HG02798 (cell line): Measurements from ENCODE around the gene UPK3BL1.
A peak's percentile ranks its signal among the peaks of the same experiment; 100 is the strongest.

Experiments
- ATAC-seq: cut with Tn5 transposase; IDR thresholded peaks from one replicate; pipeline ENCODE4 v1.9.1; 2021; ENCODE audit warnings: mild to moderate bottlenecking; ENCODE audit not compliant: unreplicated experiment, poor library complexity

The UPK3BL1 gene

DNA sequence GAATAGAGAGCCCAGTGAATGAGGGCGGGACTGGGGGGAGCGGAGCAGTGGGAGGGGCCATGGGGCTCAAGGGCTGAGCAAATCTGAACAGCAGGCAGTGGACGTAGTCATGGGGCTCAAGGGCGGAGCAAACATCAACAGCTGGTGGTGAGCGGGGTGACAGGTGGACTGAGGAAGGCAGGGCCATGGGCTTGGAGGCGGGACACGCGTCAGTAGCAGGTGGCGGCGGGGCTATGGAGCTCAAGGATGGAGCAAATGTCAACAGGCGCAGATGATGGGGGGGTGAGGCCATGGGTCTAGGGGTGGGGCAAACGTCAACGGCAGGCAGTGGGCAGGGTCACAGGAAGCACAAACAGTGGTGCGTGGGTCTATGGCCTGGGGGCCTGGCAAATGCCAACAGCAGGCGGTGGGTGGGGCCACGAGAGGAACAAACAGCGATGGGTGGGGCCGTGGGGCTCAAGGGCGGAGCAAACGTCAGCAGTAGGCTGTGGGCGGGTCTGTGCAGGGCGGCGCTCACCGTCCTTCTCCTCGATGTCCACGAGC lies 50.0 kb downstream of the UPK3BL1 start:
- ATAC-seq: peak; percentile 57

DNA sequence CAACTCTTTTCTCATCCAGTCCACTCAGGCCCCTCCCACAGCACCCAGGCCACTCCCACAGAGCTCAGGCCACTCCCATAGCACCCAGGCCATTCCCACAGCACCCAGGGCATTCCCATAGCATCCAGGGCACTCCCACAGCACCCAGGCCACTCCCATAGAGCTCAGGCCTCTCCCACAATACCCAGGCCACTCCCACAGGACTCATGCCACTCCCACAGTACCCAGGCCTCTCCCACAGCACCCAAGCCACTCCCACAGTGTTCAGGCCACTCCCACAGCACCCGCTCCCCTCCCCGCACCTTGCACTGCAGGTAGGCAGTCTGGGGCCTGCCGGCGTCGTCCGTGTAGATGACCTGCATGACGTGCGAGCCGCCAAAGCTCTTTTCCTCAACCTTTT lies 52.7 kb downstream of the UPK3BL1 start:
- ATAC-seq: peak; percentile 43
